Mucosa of descending colon (tissue), 3 donors: ENCODE results near the gene PAPOLG. TPM values are rescaled to one million over a fixed set of nuclear protein-coding genes. Genes with fewer than 3 reads are reported as not detected.

ENCODE experiments used
- ATAC-seq: fragments of 200-7000 bp; cut with Tn5 transposase; one replicate; pipeline ENCODE4 v1.9.1; 2020; ENCODE audit warnings: mild to moderate bottlenecking, moderate library complexity
- DNase-seq, 3 donors: peaks; one replicate each; pipeline ENCODE4 v3.0.0-alpha.2; 2020
- H3K36me3 ChIP-seq: fragments of 200-600 bp; one replicate; pipeline ENCODE4 v1.8.0; 2021; ENCODE audit warnings: low read depth, mild to moderate bottlenecking
- H3K4me1 ChIP-seq: fragments of 200-600 bp; one replicate; pipeline ENCODE4 v1.8.0; 2021; ENCODE audit warnings: low read depth, mild to moderate bottlenecking
- H3K4me3 ChIP-seq: fragments of 200-600 bp; one replicate; pipeline ENCODE4 v1.8.0; 2021; ENCODE audit warnings: mild to moderate bottlenecking
- H3K9me3 ChIP-seq: fragments of 200-600 bp; one replicate; pipeline ENCODE4 v1.8.0; 2021; ENCODE audit warnings: mild to moderate bottlenecking
- intact Hi-C, 2 donors: fragments of 100-400 bp; cut with DNase I in 1 of 2; cut with micrococcal nuclease in 1 of 2; formaldehyde crosslinking; loops; one replicate each; pipeline versions ENCODE4 v1.11.0 to v1.11.1; 2022; cut with DNase I, micrococcal nuclease
- total RNA-seq, 3 donors: library from RNA; stranded (reverse); fragmentation: NEBNext Ultra II Directional in 2 of 3; extraction: Animal tissue kit (Norgen Biotek cat#: 25700) in 2 of 3; gene quantifications; one replicate each; pipeline versions ENCODE4 v1.2.1 to v1.2.4, GENCODE V29; 2021 to 2023
- TF ChIP-seq, protein P1 (sequence below): fragments of 200-600 bp; IDR thresholded peaks from one replicate; pipeline ENCODE4 v1.8.0; 2022; ENCODE audit warnings: antibody characterized with exemption, mild to moderate bottlenecking
- donor health status: DM: no; HTN: no; CAD: no; lungs with moderate emphysema.
- donor health status: DM: no; HTN: no; CAD: no.
- donor health status: DM: no; HTN: yes; CAD: no.

The PAPOLG gene
- total RNA-seq, 3 donors from 2014 or later = 9.1 to 14.5 (median 10.1) TPM

DNA sequence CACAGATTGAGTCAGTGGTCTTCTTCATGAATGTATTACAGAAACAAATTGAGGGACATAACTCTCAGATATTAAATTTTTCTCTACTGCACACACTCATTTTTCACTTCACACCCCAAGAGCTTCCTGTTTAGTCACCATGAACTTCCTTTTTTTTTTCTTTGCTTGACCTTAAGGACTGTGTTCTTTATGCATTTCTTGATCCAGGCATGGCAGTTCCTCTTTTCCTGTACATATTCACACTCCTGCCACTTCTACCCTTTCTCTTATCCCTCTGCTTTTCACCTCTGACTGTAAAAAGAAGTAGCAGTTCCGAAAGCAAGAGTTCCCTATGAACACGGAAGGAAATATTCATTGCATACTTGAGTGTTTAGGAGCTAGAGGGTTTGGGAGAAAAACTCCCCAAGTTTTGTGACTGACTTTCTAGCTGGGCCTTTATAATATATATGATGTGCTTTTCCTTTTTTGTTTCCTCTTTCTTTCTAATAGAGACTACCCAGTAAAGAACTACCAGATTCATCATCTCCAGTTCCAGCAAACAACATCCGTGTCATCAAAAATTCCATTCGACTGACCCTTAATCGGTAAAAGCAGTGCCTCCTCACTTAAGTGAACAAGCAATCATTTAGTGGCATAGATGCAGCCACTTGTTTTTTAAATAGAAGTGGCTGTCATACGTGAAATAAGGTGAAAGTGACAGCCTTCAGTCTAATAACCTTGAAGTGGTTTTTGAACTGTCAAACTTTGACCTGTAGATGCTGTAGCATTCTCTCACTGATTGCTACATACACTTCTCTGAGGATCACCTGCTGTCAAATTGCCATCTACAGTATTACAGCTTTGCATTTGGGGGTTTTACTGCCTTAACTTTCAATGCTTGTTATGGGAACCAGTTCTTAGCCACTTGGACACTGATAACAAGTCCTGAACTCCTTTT lies 40.8 kb downstream of the PAPOLG start:
- H3K4me1 ChIP-seq = no peaks in the 10 kb centered on the region
- H3K36me3 ChIP-seq = peaks cover 7% of the 10 kb centered on the region
- H3K4me3 ChIP-seq = no peak overlapping the region
- intact Hi-C loops = no loop called here
- peak; percentile 61 for ATAC-seq
- DNase-seq = no peak
- H3K9me3 ChIP-seq = no peaks in the 10 kb centered on the region
- TF ChIP-seq, protein P1, sequence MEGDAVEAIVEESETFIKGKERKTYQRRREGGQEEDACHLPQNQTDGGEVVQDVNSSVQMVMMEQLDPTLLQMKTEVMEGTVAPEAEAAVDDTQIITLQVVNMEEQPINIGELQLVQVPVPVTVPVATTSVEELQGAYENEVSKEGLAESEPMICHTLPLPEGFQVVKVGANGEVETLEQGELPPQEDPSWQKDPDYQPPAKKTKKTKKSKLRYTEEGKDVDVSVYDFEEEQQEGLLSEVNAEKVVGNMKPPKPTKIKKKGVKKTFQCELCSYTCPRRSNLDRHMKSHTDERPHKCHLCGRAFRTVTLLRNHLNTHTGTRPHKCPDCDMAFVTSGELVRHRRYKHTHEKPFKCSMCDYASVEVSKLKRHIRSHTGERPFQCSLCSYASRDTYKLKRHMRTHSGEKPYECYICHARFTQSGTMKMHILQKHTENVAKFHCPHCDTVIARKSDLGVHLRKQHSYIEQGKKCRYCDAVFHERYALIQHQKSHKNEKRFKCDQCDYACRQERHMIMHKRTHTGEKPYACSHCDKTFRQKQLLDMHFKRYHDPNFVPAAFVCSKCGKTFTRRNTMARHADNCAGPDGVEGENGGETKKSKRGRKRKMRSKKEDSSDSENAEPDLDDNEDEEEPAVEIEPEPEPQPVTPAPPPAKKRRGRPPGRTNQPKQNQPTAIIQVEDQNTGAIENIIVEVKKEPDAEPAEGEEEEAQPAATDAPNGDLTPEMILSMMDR = no peak

DNA sequence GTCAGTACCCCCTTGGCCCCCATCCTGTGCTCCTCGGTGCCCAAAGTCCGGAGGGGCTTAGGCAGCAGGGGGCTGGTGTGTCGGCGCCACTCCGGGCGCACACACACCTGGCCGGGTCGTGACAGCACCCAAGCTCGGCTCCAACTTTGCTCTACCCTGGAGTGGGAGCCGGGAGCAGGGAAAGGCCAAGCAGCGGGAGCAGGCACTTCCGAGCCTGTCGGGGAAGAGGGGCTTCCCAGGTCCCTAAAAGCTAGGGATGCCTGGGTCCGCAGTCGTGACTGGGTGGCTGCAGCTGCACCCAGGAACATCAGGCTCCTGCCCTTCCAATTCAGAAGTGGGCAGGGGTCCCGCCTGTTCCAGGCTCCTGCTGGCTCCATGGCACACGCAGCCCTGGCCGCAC lies 48.4 kb downstream of the PAPOLG start:
- ATAC-seq = no peak

DNA sequence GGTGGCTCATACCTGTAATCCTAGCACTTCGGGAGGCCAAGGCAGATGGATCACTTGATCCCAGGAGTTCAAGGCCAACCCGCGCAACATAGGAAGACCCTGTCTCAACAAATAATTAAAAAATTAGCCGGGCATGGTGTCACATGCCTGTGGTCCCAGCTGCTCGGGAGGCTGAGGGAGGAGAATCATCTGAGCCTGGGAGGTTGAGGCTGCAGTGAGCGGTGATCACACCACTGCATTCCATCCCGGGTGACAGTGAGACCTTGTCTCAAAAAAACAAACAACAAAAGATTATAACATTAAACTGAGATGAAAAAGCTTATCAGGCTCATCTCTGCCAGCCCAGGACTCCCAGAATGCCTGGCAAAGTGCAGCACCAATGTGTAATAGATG lies 50.5 kb downstream of the PAPOLG start:
- Histone ChIP-seq H3K4me1 (no peaks in the 10 kb centered on the region), H3K4me3 (no peak overlapping the region), H3K36me3 (no peaks in the 10 kb centered on the region), H3K9me3 (no peaks in the 10 kb centered on the region)
- no peak for ATAC-seq
- no peak for DNase-seq
- intact Hi-C loops = no loop called here
- TF ChIP-seq, protein P1 = no peak

More for the DNA sequence above, 48.4 kb downstream of the PAPOLG start:
- Histone ChIP-seq H3K4me1 (no peaks in the 10 kb centered on the region), H3K36me3 (no peaks in the 10 kb centered on the region), H3K9me3 (no peaks in the 10 kb centered on the region), H3K4me3 (no peak overlapping the region)
- intact Hi-C loops = no loop called here
- TF ChIP-seq, protein P1 = no peak
- DNase-seq = no peak

DNA sequence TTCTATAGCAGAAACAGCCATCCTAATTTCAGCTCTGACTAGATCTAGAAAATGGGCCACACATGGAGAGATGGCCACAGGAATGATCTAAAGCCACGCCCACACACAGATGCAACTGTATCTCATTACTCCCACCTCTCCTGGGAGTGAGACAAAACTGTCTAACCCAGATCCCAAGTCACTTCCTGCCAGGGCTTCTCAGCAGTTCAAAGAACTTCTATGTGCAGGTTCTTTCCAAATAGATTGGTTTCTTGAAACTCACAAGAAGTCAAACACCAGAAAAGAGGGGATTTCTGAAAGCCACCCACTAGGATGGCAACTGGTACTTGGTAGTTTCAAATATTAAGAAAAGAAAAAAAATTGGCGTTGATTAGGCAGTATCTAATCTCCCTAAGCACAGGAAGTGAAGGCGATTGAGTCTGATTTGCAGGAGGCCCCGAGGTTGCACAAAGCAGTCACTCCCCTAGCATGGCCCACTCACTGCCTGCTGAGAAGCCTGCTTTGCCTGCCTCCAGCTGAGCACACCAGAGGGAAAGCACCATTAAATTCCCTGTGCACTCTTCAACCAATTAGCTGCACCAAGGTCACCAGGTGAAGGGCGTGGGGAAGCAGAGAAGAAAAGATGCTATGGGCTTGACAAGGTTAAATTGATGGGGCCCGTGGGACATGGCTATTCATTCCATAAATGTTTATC lies 51.1 kb downstream of the PAPOLG start:
- H3K36me3 ChIP-seq = no peaks in the 10 kb centered on the region
- ATAC-seq (peak; percentile 45), DNase-seq (no peak)
- H3K9me3 ChIP-seq = no peaks in the 10 kb centered on the region
- intact Hi-C loops = no loop called here
- TF ChIP-seq, protein P1 = no peak
- H3K4me1 ChIP-seq = no peaks in the 10 kb centered on the region
- H3K4me3 ChIP-seq = no peak overlapping the region

DNA sequence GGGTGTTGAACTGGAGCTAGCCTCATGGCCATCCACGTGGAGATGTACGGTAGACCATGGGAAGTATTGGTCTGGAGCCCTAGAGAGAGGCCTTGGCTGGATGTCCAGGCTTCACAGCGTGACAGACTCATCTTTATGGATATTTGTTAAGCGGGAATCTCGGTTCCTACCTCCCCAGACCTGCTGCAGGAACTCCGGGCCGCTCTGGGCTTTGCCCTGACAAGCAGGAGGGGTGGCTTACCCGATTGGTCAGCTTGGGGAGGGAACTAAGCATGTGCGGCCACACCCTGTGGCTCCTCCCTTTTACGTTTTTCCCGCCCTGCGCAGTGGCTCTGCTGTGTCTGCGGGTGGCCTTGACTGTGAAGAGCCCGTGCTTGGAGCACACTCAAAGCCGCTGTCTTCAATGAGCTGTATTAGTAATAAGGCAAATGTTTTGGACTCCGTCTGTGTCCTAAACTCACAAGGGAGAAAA lies 52.3 kb downstream of the PAPOLG start:
- DNase-seq = no peak
- Histone ChIP-seq H3K4me3 (no peak overlapping the region), H3K4me1 (no peaks in the 10 kb centered on the region), H3K9me3 (no peaks in the 10 kb centered on the region), H3K36me3 (no peaks in the 10 kb centered on the region)
- intact Hi-C loops = no loop called here
- ATAC-seq = no peak
- TF ChIP-seq, protein P1 = no peak
